Inferior parietal cortex (tissue), 1 donor: ENCODE data around the gene CD8A.
"Not testable (repeated sequence)": the region's sequence is repeated elsewhere in the genome, so short reads cannot be mapped to it uniquely, and the experiment has no call there.

Experiments used
- DNase-seq: peaks from one replicate; pipeline ENCODE4 v3.0.0-alpha.2; 2016; ENCODE audit errors: extremely low spot score

CD8A gene

GRCh38 chr2:86739485-86739884 is 51.2 kb downstream of the CD8A start:
- not testable (repeated sequence) for DNase-seq

GRCh38 chr2:86734896-86735295 is 55.8 kb downstream of the CD8A start:
- DNase-seq, result not testable (repeated sequence)
